Limb (tissue), 2 donors: ENCODE measurements around the gene OR5B2.
"Not testable (repeated sequence)": the region's sequence is repeated elsewhere in the genome, so short reads cannot be mapped to it uniquely, and the experiment has no call there.

Experiments used
- DNase-seq, 2 donors: peaks; one replicate each; pipeline ENCODE4 v3.0.0-alpha.2; 2016; ENCODE audit errors: extremely low spot score in 2 of 2

The OR5B2 gene

DNA sequence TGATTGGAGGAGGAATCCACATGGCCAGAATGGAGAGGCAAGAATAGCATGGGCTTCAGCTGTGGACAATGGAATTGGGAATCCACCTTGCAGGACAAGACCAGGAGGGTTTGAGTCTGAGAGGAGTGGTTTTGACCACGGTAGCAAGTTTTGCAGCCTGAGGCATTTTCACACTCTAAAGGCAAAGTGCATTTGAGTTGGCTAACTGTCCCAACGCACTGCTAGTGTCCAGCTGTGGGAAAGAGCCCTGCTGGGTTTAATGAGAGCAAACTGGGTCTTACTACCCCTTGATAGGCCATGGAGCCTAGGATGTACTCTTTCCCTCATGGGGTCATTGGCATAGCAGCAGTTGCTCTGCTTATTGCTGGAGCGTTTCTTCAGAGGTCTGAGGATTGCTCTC is at the start of gene OR5B2:
Gene OR5B2 (minus strand): TSS at position 101 of the 400 bp plus-strand sequence. CDS start 4,860 bp downstream, outside the sequence.
- no peak for DNase-seq

DNA sequence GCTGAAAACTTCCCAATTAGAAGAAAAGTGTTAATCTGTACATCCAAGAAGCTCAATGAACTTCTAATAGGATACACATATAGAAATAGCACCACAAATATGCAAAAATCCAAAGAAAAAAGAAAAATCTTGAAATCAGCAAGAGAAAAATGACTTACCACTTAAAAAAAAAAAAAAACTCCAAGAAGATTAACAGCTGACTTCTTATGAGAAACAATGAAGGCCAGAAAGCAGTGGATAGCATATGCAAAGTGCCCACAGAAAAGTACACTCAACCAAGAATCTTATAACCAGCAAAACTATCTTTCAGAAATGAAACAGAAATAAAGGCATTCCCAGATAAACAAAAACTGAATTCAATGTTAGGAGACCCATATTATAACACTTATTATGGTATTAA is 44.0 kb upstream of the OR5B2 start:
- DNase-seq: no peak

DNA sequence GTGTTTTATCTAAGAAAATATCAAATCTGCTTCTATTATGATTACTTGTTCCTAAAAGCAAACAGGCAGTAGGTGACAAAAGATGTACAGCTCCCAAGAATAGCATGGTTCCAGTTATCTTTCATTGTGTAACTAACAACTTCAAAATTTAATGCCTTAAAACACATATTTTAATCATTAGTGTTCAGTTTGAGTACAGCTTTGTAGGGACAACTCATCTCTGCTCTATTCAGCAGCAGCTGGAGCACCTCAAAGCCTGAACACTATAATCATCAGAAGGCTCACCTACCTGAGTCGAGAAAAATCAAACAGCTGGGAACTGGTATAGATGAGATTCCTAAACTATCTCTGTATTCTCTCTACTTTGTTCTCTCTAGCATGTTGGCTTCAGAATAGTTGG is 38.4 kb upstream of the OR5B2 start:
- no peak for DNase-seq

DNA sequence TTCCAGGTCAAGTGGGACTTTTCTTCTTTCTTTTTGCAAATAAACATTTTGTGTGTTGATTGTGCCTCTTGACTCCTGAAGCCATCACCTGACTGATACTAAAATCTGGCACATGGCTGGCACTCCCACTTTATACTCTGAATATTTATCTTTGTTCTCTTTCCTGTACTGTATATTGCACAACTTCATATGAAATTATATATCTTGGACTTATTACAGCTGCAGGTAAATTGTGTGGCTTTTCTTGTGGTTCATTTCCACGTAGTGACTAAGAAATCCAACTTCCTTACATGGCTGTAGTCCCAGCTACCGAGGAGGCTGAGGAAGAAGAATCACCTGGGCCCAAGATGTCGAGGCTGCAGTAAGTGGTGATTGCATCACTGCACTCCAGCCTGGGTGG is 37.8 kb upstream of the OR5B2 start:
- no peak for DNase-seq

DNA sequence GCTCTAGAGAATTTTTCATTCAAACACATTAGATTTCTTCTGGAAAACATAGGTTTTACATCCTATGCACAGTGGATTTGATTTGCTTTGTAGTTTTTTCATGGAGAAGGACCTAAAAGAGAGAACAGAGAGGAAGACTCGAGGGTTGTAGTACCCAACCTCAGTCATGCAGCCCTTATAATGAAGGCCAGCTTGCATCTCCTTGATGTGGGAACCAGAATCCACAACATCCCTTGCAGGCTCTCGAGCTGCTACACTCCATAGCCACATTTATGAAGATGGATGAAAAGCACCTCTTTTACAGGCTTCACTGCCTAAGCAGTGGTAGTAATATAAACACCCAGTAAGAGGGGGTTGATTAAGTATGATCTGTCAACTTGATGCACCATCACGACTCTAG is 23.7 kb upstream of the OR5B2 start:
- DNase-seq: no peak

DNA sequence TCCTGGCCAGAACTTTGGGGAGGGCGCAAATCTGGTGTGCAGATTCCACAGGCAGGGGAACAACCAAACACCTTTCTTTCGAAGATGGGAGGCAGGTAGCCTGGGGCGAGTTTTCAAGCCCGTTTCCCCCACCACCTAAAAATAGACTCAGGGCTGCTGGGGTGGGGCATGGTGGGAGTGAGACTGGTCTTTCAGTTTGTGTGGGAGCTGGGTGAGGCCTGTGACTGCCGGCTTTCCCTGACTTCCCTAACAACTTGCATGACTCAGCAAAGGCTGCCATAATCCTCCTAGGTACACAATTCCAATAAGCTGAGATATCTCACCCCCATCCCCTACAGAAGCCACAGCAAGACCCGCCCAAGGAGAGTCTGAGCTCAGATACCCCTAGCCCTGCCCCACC is 18.4 kb upstream of the OR5B2 start:
- DNase-seq: no peak

DNA sequence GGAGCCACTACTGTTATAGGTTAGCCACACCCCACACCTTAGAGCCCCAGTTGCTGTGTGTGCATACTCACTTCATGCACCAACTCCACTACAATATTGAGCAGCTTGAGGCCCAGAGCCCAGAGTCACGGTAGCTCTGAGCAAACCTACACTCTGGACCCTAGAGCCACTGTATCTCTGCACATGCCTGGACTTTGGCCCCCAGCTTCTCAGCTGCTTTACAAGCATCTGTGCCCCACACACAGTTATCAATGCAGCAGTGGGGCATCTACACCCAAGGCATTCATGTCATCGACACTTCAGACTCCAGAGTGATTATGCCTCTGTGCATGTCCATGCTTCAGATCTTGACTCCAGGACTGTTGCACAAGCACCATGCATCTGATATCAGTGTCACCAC is 16.4 kb upstream of the OR5B2 start:
- DNase-seq: no peak

DNA sequence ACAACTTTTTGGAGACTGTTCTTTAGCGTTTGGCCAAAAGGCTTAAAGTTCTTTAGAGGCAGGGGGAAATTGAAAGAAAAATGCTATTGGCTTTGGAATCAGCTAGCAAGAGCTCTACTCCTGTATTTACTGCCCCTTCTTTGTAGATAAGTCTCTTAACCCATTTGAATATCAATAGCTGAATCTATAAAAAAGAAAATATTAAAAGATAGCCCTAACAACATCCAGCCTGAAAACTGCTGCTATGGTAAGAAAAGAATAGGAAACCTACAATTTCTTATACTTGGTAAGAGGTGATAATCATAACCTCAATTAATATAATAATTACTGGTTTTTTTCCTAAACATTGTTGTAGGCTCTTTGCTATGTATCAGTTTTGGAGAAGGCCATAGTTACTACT is 14.2 kb upstream of the OR5B2 start, which contains the start of gene OR5B12:
Gene OR5B12 (minus strand): TSS at position 101 of the 400 bp plus-strand sequence. CDS start 2,085 bp downstream, outside the sequence.
- DNase-seq: no peak

DNA sequence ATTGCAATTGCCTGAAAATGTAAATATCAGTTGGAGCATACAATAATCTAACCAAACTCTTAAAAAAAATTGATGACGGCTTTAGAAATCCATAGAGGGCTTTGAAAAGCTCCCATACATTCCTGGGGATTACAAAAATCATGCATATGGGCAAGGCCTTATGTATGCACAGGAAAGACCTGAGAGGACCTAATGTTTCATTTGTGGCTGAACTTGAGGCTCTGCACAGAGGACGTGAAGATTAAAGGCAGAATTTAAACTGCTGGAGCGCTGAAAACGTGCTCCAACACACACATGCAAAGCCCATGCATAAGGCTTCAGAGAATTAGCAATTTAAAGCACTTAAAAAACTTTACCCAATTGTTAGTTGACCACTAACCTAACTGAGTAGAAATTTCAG is 10.6 kb upstream of the OR5B2 start:
- no peak for DNase-seq

DNA sequence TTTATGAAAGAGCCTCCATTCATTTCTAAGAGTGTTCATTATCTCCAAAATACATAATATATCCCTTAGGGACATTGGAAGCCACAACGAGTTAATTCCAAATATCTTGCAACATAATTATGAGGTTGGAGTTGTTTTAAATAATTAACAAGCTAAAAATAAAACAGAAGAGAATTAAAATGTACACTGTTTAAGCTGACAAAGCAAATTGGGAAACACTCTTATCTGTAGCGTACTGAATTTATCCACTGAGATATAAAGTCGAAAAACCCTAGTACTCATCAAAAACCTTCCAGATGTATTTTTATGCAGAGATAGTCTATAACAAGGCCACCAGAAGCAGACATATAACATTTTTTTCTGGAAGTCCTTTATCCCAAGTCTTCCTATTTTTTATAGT is 6.3 kb upstream of the OR5B2 start:
- DNase-seq: no peak

DNA sequence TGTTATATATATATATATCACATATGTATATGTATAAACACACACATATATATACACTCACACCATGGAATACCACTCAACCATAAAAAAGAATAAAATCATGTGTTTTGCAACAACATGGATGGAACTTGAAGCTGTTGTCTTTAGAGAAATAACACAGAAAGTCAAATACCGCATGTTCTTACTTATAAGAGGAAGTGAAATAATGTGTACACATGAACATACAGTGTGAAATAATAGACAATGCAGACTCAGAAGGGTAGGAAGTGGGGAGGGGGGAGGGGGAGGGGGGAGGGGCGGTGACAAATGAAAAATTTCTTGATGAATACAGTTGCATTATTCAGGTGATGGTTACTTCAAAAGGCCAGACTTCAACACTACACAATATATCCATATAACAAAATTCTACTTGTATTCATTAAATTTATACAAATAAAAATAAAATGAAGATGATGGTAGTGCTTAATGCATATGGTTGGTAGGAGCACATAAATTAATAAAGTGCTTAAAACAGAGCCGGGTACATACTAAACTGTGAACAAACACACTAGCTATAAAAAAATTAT is 5.8 kb upstream of the OR5B2 start:
- DNase-seq: no peak

DNA sequence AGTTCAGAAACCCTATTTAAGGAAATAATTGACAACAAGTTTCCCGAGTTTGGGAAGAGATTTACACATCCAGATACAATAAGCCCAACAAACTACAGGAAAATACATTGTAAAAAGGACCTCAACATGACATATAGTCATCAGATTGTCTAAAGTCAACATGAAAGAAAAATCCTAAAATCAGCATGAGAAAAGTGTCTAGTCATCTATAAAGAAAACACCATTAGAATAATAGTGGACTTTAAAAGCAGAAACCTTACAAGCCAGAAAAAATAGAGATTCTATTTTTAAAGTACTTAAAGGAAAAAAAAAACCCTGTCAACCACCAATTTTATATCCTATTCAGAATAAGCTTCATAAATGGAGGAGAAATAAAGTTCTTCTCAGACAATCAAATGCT is 1.4 kb upstream of the OR5B2 start:
- DNase-seq: no peak

DNA sequence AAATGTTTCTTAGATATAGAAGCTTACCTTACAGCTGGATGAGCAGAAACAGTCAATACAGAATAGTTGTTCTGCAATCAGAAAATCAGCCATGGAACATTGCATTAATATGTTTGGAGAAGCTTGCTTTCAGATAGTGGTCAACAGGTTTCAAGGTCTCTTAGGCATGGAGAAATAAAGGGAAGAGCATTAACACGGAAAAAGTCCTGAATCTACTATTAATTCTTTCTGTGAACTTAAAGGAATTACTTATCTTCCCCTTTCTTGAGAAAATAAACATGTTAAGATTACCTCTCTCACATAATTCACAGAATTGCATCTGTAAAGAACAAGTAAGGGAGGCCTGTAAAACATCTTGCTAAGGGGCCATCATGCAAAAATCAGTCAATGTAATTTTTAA is 21.1 kb downstream of the OR5B2 start, which contains the start of gene OR5B3:
Gene OR5B3 (minus strand): TSS at position 101 of the 400 bp plus-strand sequence. CDS start 3,465 bp downstream, outside the sequence.
- DNase-seq: no peak

DNA sequence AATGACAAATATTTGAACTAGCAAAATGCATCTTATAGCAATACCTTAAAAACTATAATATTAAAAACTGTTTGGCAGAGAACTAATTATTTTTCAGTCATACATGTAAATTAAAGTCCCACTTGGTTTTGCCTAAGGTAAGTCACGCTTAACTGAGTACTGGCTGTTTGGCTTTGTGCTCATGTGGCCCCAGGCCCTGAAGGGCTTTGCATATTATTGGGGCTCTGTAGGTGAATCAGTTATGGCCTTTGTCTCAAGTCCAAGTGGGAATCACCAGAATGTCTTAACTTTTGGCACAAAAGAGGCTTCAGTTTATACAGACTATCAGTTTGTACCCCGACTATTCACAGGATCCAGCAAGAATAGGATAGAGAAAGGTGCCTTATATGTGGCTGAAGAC is 28.3 kb downstream of the OR5B2 start:
- DNase-seq: not testable (repeated sequence)

DNA sequence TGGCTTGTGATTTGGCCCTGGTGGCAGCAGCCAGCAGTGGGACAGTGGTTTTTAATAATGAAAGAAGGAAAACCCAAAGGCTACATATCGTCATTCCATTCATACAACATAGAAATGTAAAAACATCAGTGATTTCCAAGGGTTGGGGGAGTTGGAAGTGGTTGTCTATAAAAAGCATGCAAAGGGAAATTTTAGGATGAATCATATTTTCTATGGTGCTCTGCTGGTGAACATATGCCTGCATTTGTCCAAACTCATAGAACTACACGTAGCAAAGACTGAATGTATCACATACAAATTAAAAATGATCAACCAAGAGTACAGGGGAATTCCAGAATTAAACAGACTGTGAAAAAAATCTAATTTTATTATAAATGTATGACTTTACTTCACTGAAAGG is 32.3 kb downstream of the OR5B2 start:
- no peak for DNase-seq

DNA sequence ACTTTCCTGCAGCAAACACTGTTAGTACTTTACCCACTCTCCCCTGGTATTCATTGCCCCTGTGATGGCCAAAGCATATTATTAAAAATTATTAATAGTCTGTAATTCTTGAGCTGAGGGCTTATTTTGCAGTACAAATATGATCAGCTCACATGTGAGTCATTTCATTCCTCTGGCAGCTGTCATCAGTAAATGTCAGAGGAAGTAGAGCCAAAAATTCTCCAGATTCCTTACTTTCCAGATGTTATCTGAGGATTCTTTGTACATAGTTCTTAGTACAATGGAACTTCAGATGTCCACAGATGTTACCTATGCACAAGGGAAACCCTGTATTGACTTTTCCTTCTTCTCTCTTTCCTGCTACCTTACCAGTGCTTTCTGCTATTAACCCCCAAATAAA is 33.7 kb downstream of the OR5B2 start:
- no peak for DNase-seq

DNA sequence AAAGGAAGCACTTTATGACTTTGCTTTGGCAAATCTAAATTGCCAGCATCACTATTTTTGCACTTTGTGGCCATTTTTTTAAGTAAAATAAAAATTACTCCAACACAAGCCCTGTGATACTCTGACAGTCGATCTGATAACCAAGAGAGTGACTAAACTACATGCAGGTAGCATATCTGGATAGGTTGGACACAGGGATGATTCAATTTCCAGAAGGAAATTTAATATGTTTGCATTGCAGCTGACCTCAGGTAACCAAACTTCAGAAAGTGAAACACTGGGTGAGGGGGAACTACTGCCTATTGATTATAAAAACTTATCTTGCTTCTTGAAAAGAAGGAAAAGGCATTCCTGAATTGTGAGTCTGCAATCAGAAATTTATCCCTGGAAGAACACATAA is 35.2 kb downstream of the OR5B2 start:
- DNase-seq: no peak

DNA sequence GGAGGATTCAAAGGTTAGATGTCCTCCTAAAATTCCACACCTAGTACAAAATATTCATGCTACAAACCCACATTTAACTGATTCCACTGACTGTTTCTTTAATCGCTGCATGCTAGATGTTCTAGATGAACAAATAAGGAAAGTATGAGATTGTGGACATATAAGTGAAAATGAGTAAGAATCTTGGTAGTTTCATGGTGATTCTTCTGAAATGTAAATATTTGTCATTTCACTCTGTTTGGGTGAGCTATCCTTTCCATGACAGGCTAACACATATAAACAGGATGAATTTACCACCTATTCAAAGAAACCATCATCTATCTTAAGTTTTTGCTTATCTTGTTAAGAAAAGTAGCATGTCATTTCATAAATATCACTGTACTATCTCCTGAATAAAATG is 36.0 kb downstream of the OR5B2 start:
- no peak for DNase-seq

DNA sequence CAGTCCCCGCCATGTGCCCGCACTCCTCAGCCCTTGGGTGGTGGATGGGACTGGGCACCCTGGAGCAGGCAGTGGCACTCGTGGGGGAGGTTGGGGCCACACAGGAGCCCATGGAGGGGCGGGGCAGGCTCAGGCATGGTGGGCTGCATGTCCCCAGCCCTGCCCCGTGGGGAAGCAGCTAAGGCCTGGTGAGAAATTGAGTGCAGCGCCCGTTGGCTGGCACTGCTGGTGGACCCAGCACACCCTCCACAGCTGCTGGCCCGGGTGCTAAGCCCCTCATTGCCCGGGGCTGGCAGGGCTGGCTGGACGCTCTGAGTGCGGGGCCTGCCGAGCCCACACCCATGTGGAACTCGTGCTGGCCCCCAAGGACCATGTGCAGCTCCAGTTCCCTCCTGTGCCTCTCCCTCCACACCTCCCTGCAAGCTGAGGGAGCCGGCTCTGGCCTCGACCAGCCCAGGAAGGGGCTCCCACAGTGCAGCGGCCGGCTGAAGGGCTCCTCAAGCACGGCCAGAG is 37.3 kb downstream of the OR5B2 start:
- DNase-seq: no peak
